ENCODE results near the gene TBC1D22A. TPM values are rescaled to one million over a fixed set of nuclear protein-coding genes. Genes with fewer than 3 reads are reported as not detected.
"Not testable (repeated sequence)": the region's sequence is repeated elsewhere in the genome, so short reads cannot be mapped to it uniquely, and the experiment has no call there.

The TBC1D22A gene
- total RNA-seq, 1 donor from 2014 or later: 10.6 TPM

DNA sequence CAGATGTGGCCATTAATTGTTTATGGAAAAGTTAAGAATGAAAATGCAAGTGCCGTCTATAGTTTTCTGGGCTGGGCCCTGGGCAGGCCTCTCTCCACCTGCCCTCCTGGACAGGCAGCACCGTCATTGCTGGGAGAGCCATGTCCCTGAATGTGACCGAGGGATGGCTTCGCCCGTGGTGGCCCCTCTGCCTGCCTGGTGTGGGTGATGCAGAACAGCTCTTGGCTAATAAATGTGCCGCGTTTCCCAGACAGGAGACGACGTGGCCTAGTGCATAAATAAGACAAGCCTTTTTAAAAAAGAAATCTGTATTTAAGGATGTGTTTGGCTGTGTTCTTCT, 407.3 kb downstream of the TBC1D22A start:
- Histone ChIP-seq H3K9ac (no peak overlapping the region), H3K4me1 (no peaks in the 10 kb centered on the region), H3K4me2 (no peak overlapping the region), H3K4me3 (no peak overlapping the region), H3K36me3 (no peaks in the 10 kb centered on the region), H3K79me2 (ENCODE audit: low read depth) (no peaks in the 10 kb centered on the region), H3K9me3 (ENCODE audit: low read depth) (no peaks in the 10 kb centered on the region), H3F3A (ENCODE audit: low read depth) (no peaks in the 10 kb centered on the region), H3K27ac (no peak overlapping the region), H3K27me3 (no peaks in the 10 kb centered on the region), H2AFZ (replicated peaks) (no peak overlapping the region), H4K20me1 (ENCODE audit: low read depth) (no peaks in the 10 kb centered on the region)
- no peak for DNase-seq (ENCODE audit: low spot score)
- no peak overlapping the region for H3K4me3 Mint-ChIP-seq
- peaks cover 3% of the 10 kb centered on the region for H3K9me3 Mint-ChIP-seq
- peaks cover 16% of the 10 kb centered on the region for H3K4me1 Mint-ChIP-seq
- H3K27me3 Mint-ChIP-seq (ENCODE audit: insufficient read depth, low read depth): peaks cover under 1% of the 10 kb centered on the region
- no peak overlapping the region for H3K27ac Mint-ChIP-seq
- peaks cover 4% of the 10 kb centered on the region for H3K36me3 Mint-ChIP-seq
- TF ChIP-seq EZH2 (IDR thresholded peaks at IDR 0.05) (no peak), EZH2phosphoT487 (IDR thresholded peaks at IDR 0.05) (no peak), CTCF (IDR thresholded peaks at IDR 0.05) (no peak)

DNA sequence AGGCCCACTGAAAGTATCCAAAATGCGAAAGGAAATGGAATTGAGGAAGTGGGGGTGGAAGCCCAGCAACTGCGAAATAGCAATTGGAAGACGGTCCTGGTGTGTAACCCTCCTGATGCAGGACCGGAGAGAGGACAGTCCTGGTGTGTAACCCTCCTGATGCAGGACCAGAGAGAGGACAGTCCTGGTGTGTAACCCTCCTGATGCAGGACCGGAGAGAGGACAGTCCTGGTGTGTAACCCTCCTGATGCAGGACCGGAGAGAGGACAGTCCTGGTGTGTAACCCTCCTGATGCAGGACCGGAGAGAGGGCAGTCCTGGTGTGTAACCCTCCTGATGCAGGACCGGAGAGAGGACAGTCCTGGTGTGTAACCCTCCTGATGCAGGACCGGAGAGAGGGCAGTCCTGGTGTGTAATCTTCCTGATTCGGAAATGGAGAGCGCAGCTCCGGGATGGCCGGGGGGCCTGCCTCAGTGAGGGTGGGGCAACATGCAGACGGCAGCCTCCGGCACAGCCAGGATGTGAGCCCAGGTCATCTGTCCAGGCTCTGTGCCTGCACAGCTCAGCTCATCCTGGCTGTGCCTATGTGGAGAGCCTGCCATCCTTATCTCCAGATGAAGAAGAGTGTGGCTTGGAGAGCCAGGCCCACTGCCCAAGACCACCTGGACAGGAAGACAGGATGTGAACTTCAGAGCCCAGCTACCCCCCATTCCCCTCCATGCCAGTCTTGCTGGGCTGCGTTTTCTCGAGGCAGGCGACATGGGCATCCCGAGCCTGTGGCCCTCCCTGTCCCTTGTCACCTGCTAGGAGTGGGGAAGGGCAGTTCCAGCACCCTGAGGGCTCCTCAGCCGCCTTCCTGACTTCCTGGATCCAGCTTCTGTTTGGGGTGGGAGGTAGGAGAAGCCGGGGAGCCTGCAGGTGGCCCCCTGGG, 408.3 kb downstream of the TBC1D22A start:
- not testable (repeated sequence) for H2AFZ ChIP-seq (replicated peaks); H3K27me3 ChIP-seq; H3K4me2 ChIP-seq; H3K4me3 ChIP-seq; H4K20me1 ChIP-seq (ENCODE audit: low read depth); H3K4me1 ChIP-seq; H3F3A ChIP-seq (ENCODE audit: low read depth); DNase-seq (ENCODE audit: low spot score); H3K79me2 ChIP-seq (ENCODE audit: low read depth); H3K4me1 Mint-ChIP-seq; H3K9me3 ChIP-seq (ENCODE audit: low read depth); H3K36me3 Mint-ChIP-seq; H3K9ac ChIP-seq; H3K9me3 Mint-ChIP-seq; H3K27ac Mint-ChIP-seq; H3K27ac ChIP-seq; H3K27me3 Mint-ChIP-seq (ENCODE audit: insufficient read depth, low read depth); H3K36me3 ChIP-seq; H3K4me3 Mint-ChIP-seq

- no peak for DNase-seq (ENCODE audit: low spot score)
- Mint-ChIP-seq H3K36me3 (peaks cover 6% of the 10 kb centered on the region), H3K27me3 (ENCODE audit: insufficient read depth, low read depth) (peaks cover 4% of the 10 kb centered on the region), H3K27ac (no peak overlapping the region), H3K4me1 (peaks cover 2% of the 10 kb centered on the region), H3K9me3 (peaks cover 3% of the 10 kb centered on the region), H3K4me3 (no peak overlapping the region)
- Histone ChIP-seq H3K4me3 (no peak overlapping the region), H3K9ac (no peak overlapping the region), H3K9me3 (ENCODE audit: low read depth) (no peaks in the 10 kb centered on the region), H3K79me2 (ENCODE audit: low read depth) (no peaks in the 10 kb centered on the region), H3F3A (ENCODE audit: low read depth) (no peaks in the 10 kb centered on the region), H3K36me3 (no peaks in the 10 kb centered on the region), H3K4me2 (no peak overlapping the region), H3K4me1 (no peaks in the 10 kb centered on the region), H2AFZ (replicated peaks) (no peak overlapping the region), H3K27me3 (no peaks in the 10 kb centered on the region), H4K20me1 (ENCODE audit: low read depth) (no peaks in the 10 kb centered on the region), H3K27ac (no peak overlapping the region)
- no peak for TF ChIP-seq EZH2phosphoT487 (IDR thresholded peaks at IDR 0.05)
- TF ChIP-seq EZH2 (IDR thresholded peaks at IDR 0.05): no peak
- TF ChIP-seq CTCF (IDR thresholded peaks at IDR 0.05): no peak
These were observed 409.2 kb downstream of the TBC1D22A start for GRCh38 chr22:47171441-47172221.

All from neural progenitor cell (in vitro differentiated cells).